GM23248 (cell line): ENCODE results near the gene CPLX1. TPM values are rescaled to one million over a fixed set of nuclear protein-coding genes. Genes with fewer than 3 reads are reported as not detected.

ENCODE experiments used
- DNase-seq: peaks from one replicate; pipeline ENCODE4 v3.0.0-alpha.2; 2015
- H2AFZ ChIP-seq: fragments of 200-600 bp; sonication (generic); 2 replicates; pipeline ENCODE4 v1.6.1; 2016; ENCODE audit warnings: antibody characterized with exemption
- H3F3A ChIP-seq: fragments of 200-600 bp; sonication (generic); 2 replicates; pipeline ENCODE4 v1.6.1; 2016; ENCODE audit warnings: mild to moderate bottlenecking, antibody characterized with exemption, mixed run types; ENCODE audit not compliant: insufficient read depth
- H3K27ac ChIP-seq: fragments of 200-600 bp; sonication (generic); 2 replicates; pipeline ENCODE4 v1.5.1; 2016; ENCODE audit warnings: mild to moderate bottlenecking
- H3K27me3 ChIP-seq: fragments of 200-600 bp; sonication (generic); replicated peaks from 2 replicates; pipeline ENCODE4 v1.6.1; 2016; ENCODE audit warnings: mild to moderate bottlenecking; ENCODE audit not compliant: insufficient read depth
- H3K36me3 ChIP-seq: fragments of 200-600 bp; sonication (generic); 2 replicates; pipeline ENCODE4 v1.6.1; 2016; ENCODE audit warnings: low read depth, mild to moderate bottlenecking
- H3K4me1 ChIP-seq: fragments of 200-600 bp; sonication (generic); 2 replicates; pipeline ENCODE4 v1.6.1; 2016; ENCODE audit warnings: mild to moderate bottlenecking; ENCODE audit not compliant: insufficient read depth
- H3K4me2 ChIP-seq: fragments of 200-600 bp; sonication (generic); one replicate; pipeline ENCODE4 v1.6.1; 2016; ENCODE audit warnings: mild to moderate bottlenecking; ENCODE audit not compliant: unreplicated experiment
- H3K4me3 ChIP-seq: fragments of 200-600 bp; sonication (generic); 2 replicates; pipeline ENCODE4 v1.5.1; 2016; ENCODE audit warnings: mild to moderate bottlenecking
- H3K79me2 ChIP-seq: fragments of 200-600 bp; sonication (generic); 2 replicates; pipeline ENCODE4 v1.6.1; 2016; ENCODE audit warnings: mild to moderate bottlenecking; ENCODE audit not compliant: insufficient read depth
- H3K9ac ChIP-seq: fragments of 200-600 bp; sonication (generic); 2 replicates; pipeline ENCODE4 v1.6.1; 2016; ENCODE audit warnings: mild to moderate bottlenecking
- H3K9me2 ChIP-seq: fragments of 200-600 bp; sonication (generic); 2 replicates; pipeline ENCODE4 v1.6.1; 2016; ENCODE audit warnings: mixed run types, mild to moderate bottlenecking, moderate library complexity; ENCODE audit not compliant: insufficient read depth
- H3K9me3 ChIP-seq: fragments of 200-600 bp; sonication (generic); one replicate; pipeline ENCODE4 v1.6.1; 2017; ENCODE audit warnings: low read depth
- H4K20me1 ChIP-seq: fragments of 200-600 bp; sonication (generic); 2 replicates; pipeline ENCODE4 v1.6.0; 2016; ENCODE audit not compliant: insufficient read depth
- EZH2 ChIP-seq: fragments of 200-600 bp; sonication (generic); IDR thresholded peaks from 2 replicates; pipeline ENCODE4 v1.6.1; 2018; ENCODE audit warnings: antibody characterized with exemption, mild to moderate bottlenecking; ENCODE audit not compliant: insufficient read depth, poor library complexity, severe bottlenecking
- EZH2phosphoT487 ChIP-seq: fragments of 200-600 bp; sonication (generic); IDR thresholded peaks from 2 replicates; pipeline ENCODE4 v1.6.1; 2018; ENCODE audit warnings: antibody characterized with exemption, moderate library complexity, mild to moderate bottlenecking, low read depth; ENCODE audit not compliant: insufficient read depth
- WGBS, 2 experiments: methylation state at CpG; one replicate each; pipeline ENCODE4 v1.1.6; 2015 to 2017; ENCODE audit warnings: low lambda C conversion rate in 2 of 2, low coverage in 1 of 2; ENCODE audit errors: missing lambda C conversion rate in 2 of 2; 5-methylcytosine and 5-hydroxymethylcytosine counted together
- in situ Hi-C: fragments of 300-500 bp; cut with MboI; formaldehyde crosslinking; loops from 2 replicates; pipeline ENCODE4 v1.15.0; 2020
- polyA plus RNA-seq: library from polyadenylated mRNA; unstranded; fragments of >200 nt; fragmentation: Nextera tagmentation; extraction: Ambion mirVana; gene quantifications from 2 replicates; pipeline ENCODE4 v1.2.1, GENCODE V29; 2016
- total RNA-seq: library from RNA; depleted of rRNA; stranded (reverse); fragments of >200 nt; shearing (Covaris generic); gene quantifications from 2 replicates; pipeline ENCODE4 v1.2.3, GENCODE V29; 2014

Gene CPLX1
- total and polyA plus RNA-seq, 2 experiments from 2014 or later: not detected

DNA sequence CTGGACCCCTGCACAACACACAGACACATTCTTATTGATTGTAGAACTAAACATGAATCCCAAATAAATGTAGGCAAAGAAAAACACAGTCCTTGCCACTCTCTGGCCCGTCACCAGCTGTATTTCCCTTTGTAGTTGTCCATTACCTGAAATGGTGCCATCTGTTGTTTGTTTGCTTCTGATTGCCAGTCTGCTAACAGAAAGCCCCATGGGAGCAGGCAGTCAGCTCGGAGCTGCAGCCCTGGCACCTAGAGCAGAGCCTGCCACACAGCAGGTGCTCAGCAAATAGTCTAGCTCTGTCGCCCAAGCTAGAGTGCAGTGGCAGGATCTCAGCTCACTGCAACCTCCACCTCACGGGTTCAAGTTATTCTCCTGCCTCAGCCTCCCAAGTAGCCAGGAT, 28.9 kb downstream of the CPLX1 start:
- in situ Hi-C loops: no loop called here

DNA sequence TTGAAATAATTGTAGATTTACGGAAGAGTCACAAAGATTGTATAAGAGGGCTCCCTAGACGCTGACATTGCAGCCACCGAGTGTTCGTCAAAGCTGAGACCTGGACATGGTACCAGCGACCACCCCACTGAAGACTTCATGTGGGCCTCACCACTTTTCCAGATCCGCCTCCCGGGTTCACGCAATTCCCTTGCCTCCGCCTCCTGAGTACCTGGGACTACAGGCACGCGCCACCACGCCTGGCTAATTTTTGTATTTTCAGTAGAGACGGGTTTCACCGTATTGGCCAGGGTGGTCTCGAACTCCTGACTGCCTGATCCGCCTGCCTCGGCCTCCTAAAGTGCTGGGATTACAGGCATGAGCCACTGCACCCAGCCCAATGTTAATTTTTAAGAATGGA, 29.7 kb downstream of the CPLX1 start:
- H3K4me3 ChIP-seq: no peak overlapping the region
- 91 to 92% methylated on average over 17 of the region's 17 CpGs for WGBS, 2 experiments
- H3K4me1 ChIP-seq: no peaks in the 10 kb centered on the region
- H2AFZ ChIP-seq: no peak overlapping the region
- in situ Hi-C loops: no loop called here
- H3K79me2 ChIP-seq: no peaks in the 10 kb centered on the region
- no peak overlapping the region for H3K4me2 ChIP-seq
- TF ChIP-seq EZH2 (no peak), EZH2phosphoT487 (no peak)
- H3K27ac ChIP-seq: no peak overlapping the region
- no peaks in the 10 kb centered on the region for H3K9me3 ChIP-seq
- no peaks in the 10 kb centered on the region for H4K20me1 ChIP-seq
- DNase-seq: no peak
- H3K9ac ChIP-seq: no peak overlapping the region
- H3K9me2 ChIP-seq: no peaks in the 10 kb centered on the region
- H3K27me3 ChIP-seq: peaks cover 58% of the 10 kb centered on the region
- H3F3A ChIP-seq: no peaks in the 10 kb centered on the region
- no peaks in the 10 kb centered on the region for H3K36me3 ChIP-seq

More for the DNA sequence above, 28.9 kb downstream of the CPLX1 start:
- Histone ChIP-seq H3K27me3 (peaks cover 55% of the 10 kb centered on the region), H3K4me1 (no peaks in the 10 kb centered on the region), H4K20me1 (no peaks in the 10 kb centered on the region), H3K4me2 (no peak overlapping the region), H3K4me3 (no peak overlapping the region), H3K79me2 (no peaks in the 10 kb centered on the region), H3K27ac (no peak overlapping the region), H3F3A (no peaks in the 10 kb centered on the region), H2AFZ (no peak overlapping the region), H3K9ac (no peak overlapping the region), H3K36me3 (no peaks in the 10 kb centered on the region), H3K9me3 (no peaks in the 10 kb centered on the region), H3K9me2 (no peaks in the 10 kb centered on the region)
- no peak for DNase-seq
- WGBS, 2 experiments: 46 to 49% methylated on average over 4 of the region's 4 CpGs
- TF ChIP-seq EZH2: no peak
- TF ChIP-seq EZH2phosphoT487: no peak

DNA sequence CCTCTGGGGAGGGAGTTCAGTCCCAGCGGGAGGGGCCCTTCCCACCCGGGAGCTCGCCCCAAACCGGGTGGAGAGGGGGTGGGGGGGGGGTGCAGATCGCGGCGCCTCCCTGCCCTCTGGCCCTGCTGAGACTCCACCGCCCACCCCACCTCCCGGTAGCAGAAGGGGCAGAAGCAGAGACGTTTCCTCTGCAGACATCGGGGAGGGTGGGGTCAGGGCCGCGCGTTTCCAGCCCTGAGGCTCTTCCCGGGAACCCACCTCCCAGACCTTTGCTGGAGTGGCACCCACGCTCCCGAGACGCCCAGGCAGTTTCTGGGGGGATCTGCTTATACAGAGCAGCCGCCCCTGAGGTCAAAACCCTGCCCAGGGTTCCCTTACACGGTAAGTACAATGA, 30.2 kb downstream of the CPLX1 start:
- H3K27me3 ChIP-seq: peaks cover 58% of the 10 kb centered on the region

DNA sequence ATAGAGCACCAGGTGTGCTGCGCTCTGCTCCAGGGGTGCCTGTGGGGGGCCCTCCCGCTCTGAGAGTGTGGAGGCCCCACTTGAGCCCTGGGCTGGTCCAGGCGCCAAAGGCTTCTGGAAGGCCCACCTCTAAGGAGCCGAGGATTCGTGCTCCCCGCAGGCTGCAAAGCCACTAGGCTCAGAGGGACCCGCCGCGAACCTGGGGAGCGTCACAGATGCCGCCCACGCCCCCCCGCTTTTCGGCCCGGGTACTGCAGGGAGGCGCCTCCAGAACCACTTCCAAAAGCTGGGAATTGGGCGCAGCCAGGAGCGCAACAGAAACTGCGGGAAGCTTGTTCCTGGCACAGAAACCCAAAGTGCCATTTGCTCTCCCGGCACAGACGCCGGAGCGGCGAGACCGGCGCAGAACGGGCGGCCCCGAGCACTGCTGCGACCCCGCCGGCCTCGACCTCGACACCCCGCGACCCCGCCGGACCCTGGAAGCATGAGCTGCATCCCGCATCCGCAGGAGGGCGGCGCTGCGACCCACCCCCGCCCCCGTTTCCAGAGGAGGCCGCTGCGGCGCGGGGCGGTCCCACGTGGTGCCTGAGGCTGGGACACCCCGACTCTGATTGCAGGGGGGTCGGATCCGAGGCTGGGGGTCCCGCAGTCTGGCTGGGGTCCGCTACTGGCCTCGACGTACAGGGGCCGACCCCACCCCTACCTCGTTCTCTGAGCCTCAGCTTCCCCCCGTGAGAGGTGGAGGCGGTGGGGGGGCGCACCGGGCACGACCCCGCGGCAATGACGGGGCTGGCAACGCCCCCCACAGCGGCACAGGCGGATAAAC, 30.8 kb downstream of the CPLX1 start:
- Histone ChIP-seq H3K36me3 (no peaks in the 10 kb centered on the region), H3K9me2 (no peaks in the 10 kb centered on the region), H3K4me3 (peak overlapping the region; percentile 59), H2AFZ (no peak overlapping the region), H3K9me3 (no peaks in the 10 kb centered on the region), H3K4me1 (no peaks in the 10 kb centered on the region), H3K27ac (no peak overlapping the region), H3K27me3 (peaks cover 58% of the 10 kb centered on the region), H3K79me2 (no peaks in the 10 kb centered on the region), H4K20me1 (no peaks in the 10 kb centered on the region), H3K4me2 (no peak overlapping the region), H3F3A (no peaks in the 10 kb centered on the region), H3K9ac (no peak overlapping the region)
- TF ChIP-seq EZH2phosphoT487 (no peak; the same call in 1 of the 2 replicates), EZH2 (peak; percentile 88)
- in situ Hi-C loops: no loop called here
- WGBS, 2 experiments: 1 to 3% methylated on average over 52 to 55 of the region's 71 CpGs
- DNase-seq: peak; percentile 19

More for the DNA sequence above, 30.2 kb downstream of the CPLX1 start:
- Histone ChIP-seq H3K9me3 (no peaks in the 10 kb centered on the region), H3F3A (no peaks in the 10 kb centered on the region), H3K4me3 (no peak overlapping the region), H3K27ac (no peak overlapping the region), H3K9ac (no peak overlapping the region), H3K4me1 (no peaks in the 10 kb centered on the region), H3K9me2 (no peaks in the 10 kb centered on the region), H3K36me3 (no peaks in the 10 kb centered on the region), H3K79me2 (no peaks in the 10 kb centered on the region), H3K4me2 (no peak overlapping the region), H2AFZ (no peak overlapping the region), H4K20me1 (no peaks in the 10 kb centered on the region)
- WGBS, 2 experiments: 14 to 16% methylated on average over 4 to 13 of the region's 20 CpGs
- TF ChIP-seq EZH2phosphoT487: no peak
- peak; percentile 23 for TF ChIP-seq EZH2
- DNase-seq: no peak
- in situ Hi-C loops: no loop called here
